Measurements from ENCODE around the gene PTN.
"Not testable (repeated sequence)": the region's sequence is repeated elsewhere in the genome, so short reads cannot be mapped to it uniquely, and the experiment has no call there.

Gene PTN

GRCh38 chr7:137242616-137243015 lies 100.9 kb downstream of the PTN start:
- H3K9ac ChIP-seq (ENCODE audit: low read length): no peak overlapping the region
- no peaks in the 10 kb centered on the region for H3K4me1 ChIP-seq (ENCODE audit: low read length)
- no peaks in the 10 kb centered on the region for H3K36me3 ChIP-seq (replicated peaks; ENCODE audit: insufficient read depth, low read length)
- H3K9me3 ChIP-seq (replicated peaks; ENCODE audit: insufficient read depth, low read length): no peaks in the 10 kb centered on the region
- no peaks in the 10 kb centered on the region for H3K27me3 ChIP-seq (replicated peaks; ENCODE audit: insufficient read depth, low read length)
- DNase-seq: no peak
- no peak overlapping the region for H3K4me3 ChIP-seq (ENCODE audit: low read length)
- TF ChIP-seq CTCF (IDR thresholded peaks at IDR 0.05; ENCODE audit: low read length) (no peak), EZH2phosphoT487 (IDR thresholded peaks at IDR 0.05; ENCODE audit: low read length) (no peak)
- no peaks in the 10 kb centered on the region for H4K20me1 ChIP-seq (ENCODE audit: insufficient read depth, low read length)
- no peaks in the 10 kb centered on the region for H3K79me2 ChIP-seq (ENCODE audit: low read length)
- no peaks in the 10 kb centered on the region for H3F3A ChIP-seq (ENCODE audit: insufficient read depth, low read length)
- H3K4me2 ChIP-seq (ENCODE audit: low read depth, low read length): no peak overlapping the region
- H3K27ac ChIP-seq (ENCODE audit: low read length): no peak overlapping the region
- no peak overlapping the region for H2AFZ ChIP-seq (ENCODE audit: low read length)
- H3K9me2 ChIP-seq (replicated peaks; ENCODE audit: insufficient read depth, low read length): no peaks in the 10 kb centered on the region

GRCh38 chr7:137241655-137242360 lies 101.7 kb downstream of the PTN start:
- H3K9me3 ChIP-seq (replicated peaks; ENCODE audit: insufficient read depth, low read length): no peaks in the 10 kb centered on the region
- no peaks in the 10 kb centered on the region for H3K36me3 ChIP-seq (replicated peaks; ENCODE audit: insufficient read depth, low read length)
- no peaks in the 10 kb centered on the region for H3K27me3 ChIP-seq (replicated peaks; ENCODE audit: insufficient read depth, low read length)
- no peak overlapping the region for H3K9ac ChIP-seq (ENCODE audit: low read length)
- TF ChIP-seq EZH2phosphoT487 (IDR thresholded peaks at IDR 0.05; ENCODE audit: low read length): no peak
- no peak for TF ChIP-seq EZH2 (optimal IDR thresholded peaks at IDR 0.05; ENCODE audit: low read depth, low read length)
- no peak for TF ChIP-seq CTCF (IDR thresholded peaks at IDR 0.05; ENCODE audit: low read length)
- no peak overlapping the region for H3K27ac ChIP-seq (ENCODE audit: low read length)
- H3F3A ChIP-seq (ENCODE audit: insufficient read depth, low read length): no peaks in the 10 kb centered on the region
- no peaks in the 10 kb centered on the region for H4K20me1 ChIP-seq (ENCODE audit: insufficient read depth, low read length)
- H3K4me3 ChIP-seq (ENCODE audit: low read length): no peak overlapping the region
- H3K4me1 ChIP-seq (ENCODE audit: low read length): no peaks in the 10 kb centered on the region
- H2AFZ ChIP-seq (ENCODE audit: low read length): no peak overlapping the region
- no peaks in the 10 kb centered on the region for H3K79me2 ChIP-seq (ENCODE audit: low read length)
- DNase-seq: no peak
- no peaks in the 10 kb centered on the region for H3K9me2 ChIP-seq (replicated peaks; ENCODE audit: insufficient read depth, low read length)
- no peak overlapping the region for H3K4me2 ChIP-seq (ENCODE audit: low read depth, low read length)

GRCh38 chr7:137239186-137239585 lies 104.3 kb downstream of the PTN start:
- not testable (repeated sequence) for H3K27me3 ChIP-seq (replicated peaks; ENCODE audit: insufficient read depth, low read length); H3K4me2 ChIP-seq (ENCODE audit: low read depth, low read length); H2AFZ ChIP-seq (ENCODE audit: low read length); H3F3A ChIP-seq (ENCODE audit: insufficient read depth, low read length); H3K9me3 ChIP-seq (replicated peaks; ENCODE audit: insufficient read depth, low read length); H3K4me1 ChIP-seq (ENCODE audit: low read length); H3K27ac ChIP-seq (ENCODE audit: low read length); H3K9ac ChIP-seq (ENCODE audit: low read length); H3K9me2 ChIP-seq (replicated peaks; ENCODE audit: insufficient read depth, low read length); H4K20me1 ChIP-seq (ENCODE audit: insufficient read depth, low read length); H3K4me3 ChIP-seq (ENCODE audit: low read length); H3K79me2 ChIP-seq (ENCODE audit: low read length); DNase-seq; H3K36me3 ChIP-seq (replicated peaks; ENCODE audit: insufficient read depth, low read length)

- no peak for DNase-seq
- Histone ChIP-seq H3K4me1 (ENCODE audit: low read length) (no peaks in the 10 kb centered on the region), H2AFZ (ENCODE audit: low read length) (no peak overlapping the region), H4K20me1 (ENCODE audit: insufficient read depth, low read length) (no peaks in the 10 kb centered on the region), H3K27me3 (replicated peaks; ENCODE audit: insufficient read depth, low read length) (no peaks in the 10 kb centered on the region), H3K9ac (ENCODE audit: low read length) (no peak overlapping the region), H3K79me2 (ENCODE audit: low read length) (no peaks in the 10 kb centered on the region), H3K4me3 (ENCODE audit: low read length) (no peak overlapping the region), H3K9me2 (replicated peaks; ENCODE audit: insufficient read depth, low read length) (no peaks in the 10 kb centered on the region), H3F3A (ENCODE audit: insufficient read depth, low read length) (no peaks in the 10 kb centered on the region), H3K27ac (ENCODE audit: low read length) (no peak overlapping the region), H3K36me3 (replicated peaks; ENCODE audit: insufficient read depth, low read length) (no peaks in the 10 kb centered on the region), H3K9me3 (replicated peaks; ENCODE audit: insufficient read depth, low read length) (no peaks in the 10 kb centered on the region), H3K4me2 (ENCODE audit: low read depth, low read length) (no peak overlapping the region)
- no peak for TF ChIP-seq EZH2 (optimal IDR thresholded peaks at IDR 0.05; ENCODE audit: low read depth, low read length)
- no peak for TF ChIP-seq EZH2phosphoT487 (IDR thresholded peaks at IDR 0.05; ENCODE audit: low read length)
- no peak for TF ChIP-seq CTCF (IDR thresholded peaks at IDR 0.05; ENCODE audit: low read length)
Observed at GRCh38 chr7:137235434-137235833, 108.1 kb downstream of the PTN start.
